Measurements from ENCODE around the gene HTR3C.
"Not testable (repeated sequence)": the region's sequence is repeated elsewhere in the genome, so short reads cannot be mapped to it uniquely, and the experiment has no call there.

Gene HTR3C

GRCh38 chr3:184052767-184053166 is at the start of gene HTR3C:
Gene HTR3C (plus strand): TSS chr3:184053047. CDS start chr3:184053081, 34 bp downstream.
- DNase-seq (ENCODE audit: low read depth, low spot score): no peak

- peak; percentile 62 for DNase-seq (ENCODE audit: low read depth, low spot score)
These were observed 49.5 kb upstream of the HTR3C start for GRCh38 chr3:184003187-184003967.

- DNase-seq (ENCODE audit: low read depth, low spot score): no peak
These were observed 48.4 kb upstream of the HTR3C start for GRCh38 chr3:184004476-184004875.

- peak; percentile 57 for DNase-seq (ENCODE audit: low read depth, low spot score)
These were observed 46.8 kb upstream of the HTR3C start for GRCh38 chr3:184005941-184006507.

GRCh38 chr3:184007143-184007813 is 45.6 kb upstream of the HTR3C start:
- DNase-seq (ENCODE audit: low read depth, low spot score): not testable (repeated sequence)

- DNase-seq (ENCODE audit: low read depth, low spot score): no peak
These were observed 44.7 kb upstream of the HTR3C start for GRCh38 chr3:184008161-184008560.

- DNase-seq (ENCODE audit: low read depth, low spot score): no peak
These were observed 41.5 kb upstream of the HTR3C start for GRCh38 chr3:184011230-184011876.

GRCh38 chr3:184011937-184012889 is 40.6 kb upstream of the HTR3C start:
- no peak for DNase-seq (ENCODE audit: low read depth, low spot score)

- no peak for DNase-seq (ENCODE audit: low read depth, low spot score)
These were observed 37.3 kb upstream of the HTR3C start for GRCh38 chr3:184015381-184016019.

- DNase-seq (ENCODE audit: low read depth, low spot score): no peak
These were observed 36.7 kb upstream of the HTR3C start for GRCh38 chr3:184016169-184016570.

- DNase-seq (ENCODE audit: low read depth, low spot score): peak; percentile 89
These were observed 35.8 kb upstream of the HTR3C start for GRCh38 chr3:184016811-184017671.

- DNase-seq (ENCODE audit: low read depth, low spot score): peak; percentile 97
These were observed 35.0 kb upstream of the HTR3C start, which contains the start of gene ABCC5 for GRCh38 chr3:184017672-184018423. Gene ABCC5 (minus strand): TSS chr3:184017884. CDS start chr3:184014392, 3,492 bp downstream.

- no peak for DNase-seq (ENCODE audit: low read depth, low spot score)
These were observed 34.3 kb upstream of the HTR3C start for GRCh38 chr3:184018424-184018973.

- no peak for DNase-seq (ENCODE audit: low read depth, low spot score)
These were observed 30.5 kb upstream of the HTR3C start for GRCh38 chr3:184022323-184022722.

- DNase-seq (ENCODE audit: low read depth, low spot score): not testable (repeated sequence)
These were observed 27.6 kb upstream of the HTR3C start for GRCh38 chr3:184025256-184025655.

- not testable (repeated sequence) for DNase-seq (ENCODE audit: low read depth, low spot score)
These were observed 24.5 kb upstream of the HTR3C start for GRCh38 chr3:184028275-184028890.

GRCh38 chr3:184029443-184029842 is 23.4 kb upstream of the HTR3C start:
- no peak for DNase-seq (ENCODE audit: low read depth, low spot score)

- DNase-seq (ENCODE audit: low read depth, low spot score): no peak
These were observed 22.3 kb upstream of the HTR3C start for GRCh38 chr3:184030536-184030935.
